Kasumi-1 (cell line): ENCODE results near the gene RHOG.
A peak's percentile ranks its signal among the peaks of the same experiment; 100 is the strongest.

Experiments
- DNase-seq, 2 experiments: peaks; one replicate each; lab custom pipeline; 2025; lab: John Stamatoyannopoulos, UW

The RHOG gene

GRCh38 chr11:3840870-3841425 lies at the start of gene RHOG:
Gene RHOG (minus strand): TSS chr11:3840959. CDS start chr11:3828138, 12,821 bp downstream.
- peak in 1 of 2 experiments; percentile 91 for DNase-seq

GRCh38 chr11:3890014-3890413 lies 49.3 kb upstream of the RHOG start:
- DNase-seq: no peak

GRCh38 chr11:3888876-3889275 lies 48.1 kb upstream of the RHOG start:
- no peak for DNase-seq

GRCh38 chr11:3886985-3887384 lies 46.2 kb upstream of the RHOG start:
- DNase-seq: no peak

GRCh38 chr11:3885855-3886254 lies 45.1 kb upstream of the RHOG start:
- DNase-seq: no peak

- DNase-seq: no peak
Measured at GRCh38 chr11:3882655-3883054, 41.9 kb upstream of the RHOG start.

GRCh38 chr11:3880724-3881123 lies 40.0 kb upstream of the RHOG start:
- no peak for DNase-seq

- DNase-seq: no peak
Measured at GRCh38 chr11:3879967-3880542, 39.3 kb upstream of the RHOG start.

GRCh38 chr11:3879216-3879966 lies 38.6 kb upstream of the RHOG start:
- no peak for DNase-seq

- no peak for DNase-seq
Measured at GRCh38 chr11:3878258-3878584, 37.5 kb upstream of the RHOG start.

GRCh38 chr11:3877364-3878257 lies 36.9 kb upstream of the RHOG start:
- DNase-seq: no peak

- DNase-seq: no peak
Measured at GRCh38 chr11:3876613-3877012, 35.9 kb upstream of the RHOG start.

- DNase-seq: no peak
Measured at GRCh38 chr11:3873712-3874349, 33.1 kb upstream of the RHOG start.

- no peak for DNase-seq
Measured at GRCh38 chr11:3867209-3868091, 26.7 kb upstream of the RHOG start.

GRCh38 chr11:3866836-3867208 lies 26.1 kb upstream of the RHOG start:
- no peak for DNase-seq

- DNase-seq: peak; percentile 12 to 25
Measured at GRCh38 chr11:3866206-3866605, 25.4 kb upstream of the RHOG start.

GRCh38 chr11:3865388-3866193 lies 24.8 kb upstream of the RHOG start:
- DNase-seq: peak in 1 of 2 experiments; percentile 12

- DNase-seq: peak; percentile 90 to 91
Measured at GRCh38 chr11:3861683-3862082, 20.9 kb upstream of the RHOG start.

GRCh38 chr11:3860898-3861393 lies 20.2 kb upstream of the RHOG start:
- DNase-seq: peak; percentile 27 to 31

- no peak for DNase-seq
Measured at GRCh38 chr11:3860375-3860774, 19.6 kb upstream of the RHOG start.
